Omental fat pad (tissue), 4 donors: Measurements from ENCODE around the gene RFC2. TPM values are rescaled to one million over a fixed set of nuclear protein-coding genes. Genes with fewer than 3 reads are reported as not detected.
A peak's percentile ranks its signal among the peaks of the same experiment; 100 is the strongest.
"Not testable (repeated sequence)": the region's sequence is repeated elsewhere in the genome, so short reads cannot be mapped to it uniquely, and the experiment has no call there.

ENCODE experiments used
- ATAC-seq: fragments of 150-250 bp; one replicate; pipeline ENCODE4 v1.9.1; 2016; ENCODE audit warnings: mild to moderate bottlenecking, moderate library complexity; ENCODE audit not compliant: low FRiP score
- DNase-seq: peaks from one replicate; pipeline ENCODE4 v3.0.0-alpha.2; 2019; ENCODE audit warnings: low spot score
- CTCF ChIP-seq, 3 donors: fragments of 450-650 bp; IDR thresholded peaks; one replicate each; pipeline ENCODE4 v1.5.1; 2016 to 2017; ENCODE audit warnings: antibody characterized with exemption in 3 of 3, mild to moderate bottlenecking in 3 of 3, moderate library complexity in 2 of 3
- total RNA-seq, 4 donors: library from RNA; depleted of rRNA; stranded (reverse); fragments of >200 nt; gene quantifications; one replicate each; pipeline ENCODE4 v1.1.0, GENCODE V29; 2016

Gene RFC2
- total RNA-seq, 4 donors from 2014 or later, result 10.9 to 14.8 (median 12.3) TPM

GRCh38 chr7:74203956-74204618, 50.1 kb downstream of the RFC2 start:
- no peak for ATAC-seq
- TF ChIP-seq CTCF (IDR thresholded peaks at IDR 0.05), result no peak

GRCh38 chr7:74202841-74203556, 51.2 kb downstream of the RFC2 start:
- TF ChIP-seq CTCF (IDR thresholded peaks at IDR 0.05), result no peak
- ATAC-seq (no peak), DNase-seq (no peak)

More at GRCh38 chr7:74203956-74204618, 50.1 kb downstream of the RFC2 start:
- no peak for DNase-seq

- DNase-seq, result no peak
- TF ChIP-seq CTCF (IDR thresholded peaks at IDR 0.05), result no peak
These were observed 54.4 kb downstream of the RFC2 start for GRCh38 chr7:74199551-74200355.

GRCh38 chr7:74197449-74198124, 56.6 kb downstream of the RFC2 start:
- no peak for DNase-seq
- peak; percentile 49 for ATAC-seq
- no peak for TF ChIP-seq CTCF (IDR thresholded peaks at IDR 0.05)

More at GRCh38 chr7:74199551-74200355, 54.4 kb downstream of the RFC2 start:
- no peak for ATAC-seq

GRCh38 chr7:74195968-74196654, 58.1 kb downstream of the RFC2 start:
- not testable (repeated sequence) for ATAC-seq, DNase-seq

GRCh38 chr7:74195139-74195860, 58.9 kb downstream of the RFC2 start:
- ATAC-seq, DNase-seq: not testable (repeated sequence)

- DNase-seq (no peak), ATAC-seq (no peak)
- no peak for TF ChIP-seq CTCF (IDR thresholded peaks at IDR 0.05)
These were observed 59.5 kb downstream of the RFC2 start for GRCh38 chr7:74194686-74195085.
